HepG2 (cell line): ENCODE results near the gene BCO1. TPM values are rescaled to one million over a fixed set of nuclear protein-coding genes. Genes with fewer than 3 reads are reported as not detected.
A peak's percentile ranks its signal among the peaks of the same experiment; 100 is the strongest.

Experiments
- ATAC-seq: fragments of 200-7000 bp; cut with Tn5 transposase; 3 replicates; pipeline ENCODE4 v1.9.1; 2020; ENCODE audit warnings: mild to moderate bottlenecking, moderate library complexity
- BruUV-seq: library from RNA; stranded (reverse); fragments of 400-500 nt; replicated peaks from 2 replicates; lab custom pipeline; 2021; lab: Mats Ljungman, UMichigan
- CTCF ChIA-PET: fragments of 300-600 bp; formaldehyde crosslinking; extraction: SDS; loops from one replicate; lab custom pipeline; 2021; ENCODE audit warnings: low total read pairs, inconsistent platforms, low intra/inter-chr PET ratio; lab: Yijun Ruan, JAX
- POLR2A ChIA-PET: fragments of 350-600 bp; sonication (Branson Sonifier 250); formaldehyde crosslinking; loops from one replicate; lab custom pipeline; 2020; ENCODE audit warnings: antibody characterized with exemption, inconsistent platforms; lab: Yijun Ruan, JAX
- DNase-seq: peaks from one replicate; pipeline ENCODE4 v3.0.0-alpha.2; 2015; ENCODE audit warnings: low spot score
- FAIRE-seq: peaks from 3 replicates; lab custom pipeline; 2011; peaks lifted over from hg19 to GRCh38; lab: Jason Lieb, UNC
- H2AFZ ChIP-seq: one replicate; pipeline ENCODE4 v1.6.1; 2011; ENCODE audit warnings: low read length, inconsistent platforms
- H3K27ac ChIP-seq: fragments of 300-600 bp; 3 replicates; pipeline ENCODE4 v1.8.0; 2011; ENCODE audit warnings: mixed run types, mild to moderate bottlenecking, mixed read lengths, low read length, inconsistent platforms; ENCODE audit not compliant: insufficient read depth; ENCODE audit errors: extremely low read length
- H3K27me3 ChIP-seq, 2 experiments: fragments of 200-600 bp in 1 of 2; 2 replicates in 1 of 2; 3 replicates in 1 of 2; pipeline versions ENCODE4 v1.6.0 to v1.8.0; 2011; ENCODE audit warnings: low read length in 2 of 2, mild to moderate bottlenecking in 2 of 2, moderate library complexity in 2 of 2, inconsistent platforms in 1 of 2; ENCODE audit not compliant: insufficient read depth in 2 of 2, control insufficient read depth in 1 of 2
- H3K36me3 ChIP-seq, 2 experiments: fragments of 200-600 bp in 1 of 2; replicated peaks in 1 of 2; 2 replicates in 1 of 2; 3 replicates in 1 of 2; pipeline versions ENCODE4 v1.5.1 to v1.8.0; 2011; ENCODE audit warnings: low read length in 2 of 2, inconsistent platforms in 1 of 2; ENCODE audit not compliant: insufficient read depth in 2 of 2, control insufficient read depth in 1 of 2
- H3K4me1 ChIP-seq: 2 replicates; pipeline ENCODE4 v1.5.1; 2012; ENCODE audit warnings: low read length, inconsistent platforms; ENCODE audit not compliant: insufficient read depth
- H3K4me2 ChIP-seq: 2 replicates; pipeline ENCODE4 v1.6.0; 2011; ENCODE audit warnings: low read depth, low read length, inconsistent platforms
- H3K4me3 ChIP-seq, 3 experiments: fragments of 200-600 bp in 1 of 3; sonication (generic), shearing (Covaris generic) in 1 of 3; replicated peaks in 1 of 3; 2 replicates each; pipeline ENCODE4 v1.5.1; 2011 to 2016; ENCODE audit warnings: low read length in 3 of 3, inconsistent platforms in 2 of 3, low read depth in 2 of 3, mild to moderate bottlenecking in 2 of 3, control low read depth in 1 of 3, mixed read lengths in 1 of 3; ENCODE audit not compliant: insufficient read depth in 1 of 3
- H3K79me2 ChIP-seq: one replicate; pipeline ENCODE4 v1.6.1; 2011; ENCODE audit warnings: low read length, inconsistent platforms; ENCODE audit not compliant: insufficient read depth
- H3K9ac ChIP-seq: 2 replicates; pipeline ENCODE4 v1.6.0; 2011; ENCODE audit warnings: mild to moderate bottlenecking, low read depth, low read length, inconsistent platforms; ENCODE audit not compliant: insufficient read depth
- H3K9me3 ChIP-seq: 2 replicates; pipeline ENCODE4 v1.5.1; 2012; ENCODE audit warnings: mild to moderate bottlenecking, low read length
- H4K20me1 ChIP-seq: 2 replicates; pipeline ENCODE4 v1.6.0; 2011; ENCODE audit warnings: inconsistent platforms, mild to moderate bottlenecking, low read length, moderate library complexity; ENCODE audit not compliant: insufficient read depth
- KLF16 ChIP-seq, 2 experiments: sonication (generic) in 1 of 2; formaldehyde crosslinking in 1 of 2; IDR thresholded peaks; 2 replicates each; pipeline versions ENCODE4 v1.6.1 to v1.8.0; 2016 to 2023; ENCODE audit warnings: missing genetic modification reagents in 2 of 2, missing compliant biosample characterization in 1 of 2
- MTERF4 ChIP-seq: sonication (generic); formaldehyde crosslinking; IDR thresholded peaks from 2 replicates; pipeline ENCODE4 v1.8.0; 2023; ENCODE audit warnings: mild to moderate bottlenecking, missing genetic modification reagents
- NBN ChIP-seq: fragments of 450-650 bp; conservative IDR thresholded peaks from 2 replicates; pipeline ENCODE4 v1.6.1; 2017
- THAP9 ChIP-seq: sonication (generic); formaldehyde crosslinking; IDR thresholded peaks from 2 replicates; pipeline ENCODE4; 2020; ENCODE audit warnings: missing genetic modification reagents, mild to moderate bottlenecking, borderline replicate concordance
- ZBTB20 ChIP-seq: sonication (generic); formaldehyde crosslinking; IDR thresholded peaks from 2 replicates; pipeline ENCODE4 v1.8.1; 2023; ENCODE audit warnings: missing genetic modification reagents, low read depth, mild to moderate bottlenecking, borderline replicate concordance
- ZC3H13 ChIP-seq: sonication (generic); formaldehyde crosslinking; IDR thresholded peaks from 2 replicates; pipeline ENCODE4 v1.8.1; 2023; ENCODE audit warnings: mild to moderate bottlenecking, missing genetic modification reagents, moderate library complexity
- ZFP37 ChIP-seq: sonication (generic); formaldehyde crosslinking; IDR thresholded peaks from 2 replicates; pipeline ENCODE4 v1.4.0; 2020; ENCODE audit warnings: missing genetic modification reagents, borderline replicate concordance
- ZNF256 ChIP-seq: sonication (generic); formaldehyde crosslinking; conservative IDR thresholded peaks from 2 replicates; pipeline ENCODE4 v1.4.0; 2020; ENCODE audit warnings: missing genetic modification reagents
- ZNF318 ChIP-seq: sonication (generic); formaldehyde crosslinking; IDR thresholded peaks from 2 replicates; pipeline ENCODE4 v1.4.0; 2020; ENCODE audit warnings: mild to moderate bottlenecking, missing genetic modification reagents
- ZNF740 ChIP-seq: sonication (generic); formaldehyde crosslinking; IDR thresholded peaks from 2 replicates; pipeline ENCODE4 v1.4.0; 2020; ENCODE audit warnings: missing genetic modification reagents
- WGBS: methylation state at CpG from one replicate; pipeline ENCODE4 v1.1.6; 2017; ENCODE audit warnings: low lambda C conversion rate; 5-methylcytosine and 5-hydroxymethylcytosine counted together
- in situ Hi-C: cut with HindIII; loops from 2 replicates; pipeline ENCODE4 v1.10.0; 2017; ENCODE audit warnings: low pct_unique_long_range_greater_than_20kb; ENCODE audit not compliant: extremely low pct_ligation_motif_present
- intact Hi-C: fragments of 100-400 bp; cut with micrococcal nuclease; formaldehyde crosslinking; loops from one replicate; pipeline ENCODE4 v1.10.0; 2022; ENCODE audit not compliant: unreplicated experiment
- polyA plus RNA-seq, 8 experiments: library from polyadenylated mRNA; depleted of rRNA in 3 of 8; stranded (reverse) in 7 of 8; unstranded in 1 of 8; fragments of >200 nt; fragmentation: Illumina TruSeq in 4 of 8; extraction: Trizol in 4 of 8; gene quantifications; 2 replicates each; pipeline versions ENCODE4 v1.2.1 to v1.2.3, GENCODE V29; 2011 to 2016; ENCODE audit warnings: low read depth in 4 of 8, missing spikeins in 1 of 8, mixed read lengths in 1 of 8; ENCODE audit not compliant: insufficient read depth in 1 of 8
- total RNA-seq, 5 experiments: library from RNA; depleted of rRNA; stranded (reverse); fragments of >200 nt; fragmentation: Illumina TruSeq; extraction: Trizol; gene quantifications; 2 replicates each; pipeline ENCODE4 v1.2.3, GENCODE V29; 2016; ENCODE audit warnings: low read depth in 1 of 5

BCO1 gene
- total and polyA plus RNA-seq, 2 of the 13 experiments (the other 11 are each of a cell fraction or from before 2014, with no cell fraction given): 0.11 TPM; not detected in 1

- peak; percentile 60; the same call in 1 of the 2 replicates for TF ChIP-seq THAP9 (CRISPR knock-in tag)
Observed at GRCh38 chr16:81198635-81199034, 39.9 kb upstream of the BCO1 start (continued).

- BruUV-seq: no TSS peak
- POLR2A ChIA-PET: no interaction called here
- peaks cover 2 to 48% of the 10 kb centered on the region in 2 experiments; a peak in 3 of 5 replicates for H3K27me3 ChIP-seq
- no peaks in the 10 kb centered on the region for H3K9me3 ChIP-seq
- no peak overlapping the region for H3K4me2 ChIP-seq
- no peak overlapping the region for H3K9ac ChIP-seq
- H4K20me1 ChIP-seq: no peaks in the 10 kb centered on the region
- in situ Hi-C loops (loop anchor here (10.0 kb wide), 1 partner anchor 534 kb away; no protein-coding TSS in a partner anchor), intact Hi-C loops (no loop called here)
- WGBS: 19% methylated on average over 4 of the region's 4 CpGs
- H3K79me2 ChIP-seq: no peaks in the 10 kb centered on the region
- H3K36me3 ChIP-seq: no peaks in the 10 kb centered on the region
- H3K4me1 ChIP-seq: no peaks in the 10 kb centered on the region
- no peak overlapping the region for H2AFZ ChIP-seq
- no peak overlapping the region for H3K4me3 ChIP-seq
- CTCF ChIA-PET: no interaction called here
- FAIRE-seq: no peak
- DNase-seq: no peak
- H3K27ac ChIP-seq: no peak overlapping the region
- no peak for ATAC-seq
- TF ChIP-seq ZNF318 (CRISPR knock-in tag) (no peak), ZFP37 (CRISPR knock-in tag) (no peak), MTERF4 (no peak), ZNF256 (CRISPR knock-in tag) (no peak), ZC3H13 (CRISPR knock-in tag) (no peak), KLF16 (CRISPR knock-in tag; IDR thresholded peaks at IDR 0.05) (no peak), NBN (no peak), ZBTB20 (CRISPR knock-in tag) (no peak), ZNF740 (no peak)
Observed at GRCh38 chr16:81201267-81201666, 37.2 kb upstream of the BCO1 start.
